Measurements from ENCODE around the gene INSYN1.

- TF ChIP-seq POLR2AphosphoS5 (IDR thresholded peaks at IDR 0.05) (no peak), POLR2A (IDR thresholded peaks at IDR 0.05) (no peak)
Measured at GRCh38 chr15:73758461-73758860, 5.3 kb upstream of the INSYN1 start.
